GM23338 (cell line): ENCODE measurements around the gene DMD. TPM values are rescaled to one million over a fixed set of nuclear protein-coding genes. Genes with fewer than 3 reads are reported as not detected.
"Not testable (repeated sequence)": the region's sequence is repeated elsewhere in the genome, so short reads cannot be mapped to it uniquely, and the experiment has no call there.

Source experiments
- ATAC-seq: fragments of 200-7000 bp; cut with Tn5 transposase; 3 replicates; pipeline ENCODE4 v1.9.1; 2020
- DNase-seq: peaks from one replicate; pipeline ENCODE4 v3.0.0-alpha.2; 2015; ENCODE audit warnings: low spot score
- H2AFZ ChIP-seq: fragments of 200-600 bp; sonication (generic); 2 replicates; pipeline ENCODE4 v1.8.0; 2016; ENCODE audit warnings: antibody characterized with exemption, mild to moderate bottlenecking, moderate library complexity
- H3F3A ChIP-seq: fragments of 200-600 bp; sonication (generic); replicated peaks from 2 replicates; pipeline ENCODE4 v1.8.0; 2017; ENCODE audit warnings: antibody characterized with exemption, mixed run types, low read depth
- H3K27ac ChIP-seq: fragments of 200-600 bp; sonication (generic); 2 replicates; pipeline ENCODE4 v1.6.1; 2016; ENCODE audit warnings: low read depth
- H3K27me3 ChIP-seq: fragments of 200-600 bp; sonication (generic); 2 replicates; pipeline ENCODE4 v1.8.0; 2016; ENCODE audit warnings: mild to moderate bottlenecking, mixed run types, moderate library complexity; ENCODE audit not compliant: insufficient read depth
- H3K36me3 ChIP-seq: fragments of 200-600 bp; sonication (generic); 2 replicates; pipeline ENCODE4 v1.8.0; 2016; ENCODE audit warnings: mild to moderate bottlenecking; ENCODE audit not compliant: insufficient read depth
- H3K4me1 ChIP-seq: fragments of 200-600 bp; sonication (generic); 2 replicates; pipeline ENCODE4 v1.8.0; 2016; ENCODE audit warnings: mild to moderate bottlenecking, moderate library complexity; ENCODE audit not compliant: insufficient read depth
- H3K4me2 ChIP-seq: fragments of 200-600 bp; sonication (generic); 2 replicates; pipeline ENCODE4 v1.7.1; 2017; ENCODE audit warnings: mixed run types
- H3K4me3 ChIP-seq: fragments of 200-600 bp; sonication (generic); 2 replicates; pipeline ENCODE4 v1.6.1; 2016; ENCODE audit warnings: mixed run types
- H3K79me2 ChIP-seq: fragments of 200-600 bp; sonication (generic); replicated peaks from 2 replicates; pipeline ENCODE4 v1.8.0; 2017; ENCODE audit warnings: mild to moderate bottlenecking; ENCODE audit not compliant: insufficient read depth
- H3K9me2 ChIP-seq: fragments of 200-600 bp; sonication (generic); 2 replicates; pipeline ENCODE4 v1.8.0; 2017; ENCODE audit not compliant: insufficient read depth
- H4K20me1 ChIP-seq: fragments of 200-600 bp; sonication (generic); replicated peaks from 2 replicates; pipeline ENCODE4 v1.8.0; 2017; ENCODE audit warnings: mild to moderate bottlenecking; ENCODE audit not compliant: insufficient read depth
- H3K27ac Mint-ChIP-seq: 2 replicates; pipeline ENCODE4 v1.8.0; 2020; ENCODE audit warnings: inconsistent platforms, mild to moderate bottlenecking, moderate library complexity, mixed read lengths
- H3K27me3 Mint-ChIP-seq: 3 replicates; pipeline ENCODE4 v1.8.0; 2022; ENCODE audit warnings: low read depth, mild to moderate bottlenecking, moderate library complexity, mixed read lengths, inconsistent platforms; ENCODE audit not compliant: insufficient read depth, poor library complexity
- H3K36me3 Mint-ChIP-seq: 3 replicates; pipeline ENCODE4 v1.8.0; 2021; ENCODE audit warnings: low read depth, mild to moderate bottlenecking, inconsistent platforms, moderate library complexity, mixed read lengths
- H3K4me1 Mint-ChIP-seq: 3 replicates; pipeline ENCODE4 v1.8.0; 2020; ENCODE audit warnings: mild to moderate bottlenecking, inconsistent platforms, mixed read lengths
- H3K4me3 Mint-ChIP-seq: 3 replicates; pipeline ENCODE4 v1.8.0; 2021; ENCODE audit warnings: moderate library complexity, mild to moderate bottlenecking, inconsistent platforms, mixed read lengths
- H3K9me3 Mint-ChIP-seq: 3 replicates; pipeline ENCODE4 v1.8.0; 2020; ENCODE audit warnings: moderate library complexity, mild to moderate bottlenecking, inconsistent platforms, mixed read lengths
- EZH2phosphoT487 ChIP-seq: fragments of 200-600 bp; sonication (generic); IDR thresholded peaks from one replicate; pipeline ENCODE4 v1.8.1; 2018; ENCODE audit warnings: antibody characterized with exemption; ENCODE audit not compliant: unreplicated experiment
- JUNB ChIP-seq: IDR thresholded peaks from one replicate; pipeline ENCODE4 v1.6.1; 2016; ENCODE audit warnings: antibody characterized with exemption; ENCODE audit not compliant: unreplicated experiment
- polyA plus RNA-seq: library from polyadenylated mRNA; unstranded; fragments of >200 nt; fragmentation: Nextera tagmentation; extraction: Ambion mirVana; gene quantifications from 2 replicates; pipeline ENCODE4 v1.2.1, GENCODE V29; 2016
- total RNA-seq: library from RNA; depleted of rRNA; stranded (reverse); fragments of >200 nt; shearing (Covaris generic); gene quantifications from 2 replicates; pipeline ENCODE4 v1.2.3, GENCODE V29; 2014
- TF ChIP-seq, protein P1 (sequence below): fragments of 250-450 bp; sonication (Bioruptor Pico); IDR thresholded peaks from 2 replicates; pipeline ENCODE4 v1.5.0; 2020; ENCODE audit warnings: mild to moderate bottlenecking, moderate library complexity

DMD gene
- total and polyA plus RNA-seq, 2 experiments from 2014 or later, result 4.5 to 7.6 TPM

DNA sequence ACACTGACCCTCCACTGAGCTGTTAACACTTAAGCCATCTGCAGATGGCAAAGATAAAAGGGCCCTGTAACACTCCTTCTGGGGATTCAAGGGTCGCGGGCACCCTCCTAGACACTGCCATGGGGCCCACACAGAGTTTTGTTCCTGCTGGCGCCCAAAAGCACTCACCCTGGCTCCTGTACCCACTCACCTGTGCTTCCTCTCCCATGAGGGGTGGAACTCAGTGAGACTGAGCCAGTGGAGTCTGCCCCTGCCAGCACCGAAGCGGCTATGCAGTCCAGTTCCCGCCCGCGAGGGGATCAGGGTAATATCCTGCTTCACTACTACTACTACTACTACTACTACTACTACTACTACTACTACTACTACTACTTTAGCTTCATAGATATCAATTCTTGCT is 1827.4 kb downstream of the DMD start (continued):
- TF ChIP-seq, protein P1, sequence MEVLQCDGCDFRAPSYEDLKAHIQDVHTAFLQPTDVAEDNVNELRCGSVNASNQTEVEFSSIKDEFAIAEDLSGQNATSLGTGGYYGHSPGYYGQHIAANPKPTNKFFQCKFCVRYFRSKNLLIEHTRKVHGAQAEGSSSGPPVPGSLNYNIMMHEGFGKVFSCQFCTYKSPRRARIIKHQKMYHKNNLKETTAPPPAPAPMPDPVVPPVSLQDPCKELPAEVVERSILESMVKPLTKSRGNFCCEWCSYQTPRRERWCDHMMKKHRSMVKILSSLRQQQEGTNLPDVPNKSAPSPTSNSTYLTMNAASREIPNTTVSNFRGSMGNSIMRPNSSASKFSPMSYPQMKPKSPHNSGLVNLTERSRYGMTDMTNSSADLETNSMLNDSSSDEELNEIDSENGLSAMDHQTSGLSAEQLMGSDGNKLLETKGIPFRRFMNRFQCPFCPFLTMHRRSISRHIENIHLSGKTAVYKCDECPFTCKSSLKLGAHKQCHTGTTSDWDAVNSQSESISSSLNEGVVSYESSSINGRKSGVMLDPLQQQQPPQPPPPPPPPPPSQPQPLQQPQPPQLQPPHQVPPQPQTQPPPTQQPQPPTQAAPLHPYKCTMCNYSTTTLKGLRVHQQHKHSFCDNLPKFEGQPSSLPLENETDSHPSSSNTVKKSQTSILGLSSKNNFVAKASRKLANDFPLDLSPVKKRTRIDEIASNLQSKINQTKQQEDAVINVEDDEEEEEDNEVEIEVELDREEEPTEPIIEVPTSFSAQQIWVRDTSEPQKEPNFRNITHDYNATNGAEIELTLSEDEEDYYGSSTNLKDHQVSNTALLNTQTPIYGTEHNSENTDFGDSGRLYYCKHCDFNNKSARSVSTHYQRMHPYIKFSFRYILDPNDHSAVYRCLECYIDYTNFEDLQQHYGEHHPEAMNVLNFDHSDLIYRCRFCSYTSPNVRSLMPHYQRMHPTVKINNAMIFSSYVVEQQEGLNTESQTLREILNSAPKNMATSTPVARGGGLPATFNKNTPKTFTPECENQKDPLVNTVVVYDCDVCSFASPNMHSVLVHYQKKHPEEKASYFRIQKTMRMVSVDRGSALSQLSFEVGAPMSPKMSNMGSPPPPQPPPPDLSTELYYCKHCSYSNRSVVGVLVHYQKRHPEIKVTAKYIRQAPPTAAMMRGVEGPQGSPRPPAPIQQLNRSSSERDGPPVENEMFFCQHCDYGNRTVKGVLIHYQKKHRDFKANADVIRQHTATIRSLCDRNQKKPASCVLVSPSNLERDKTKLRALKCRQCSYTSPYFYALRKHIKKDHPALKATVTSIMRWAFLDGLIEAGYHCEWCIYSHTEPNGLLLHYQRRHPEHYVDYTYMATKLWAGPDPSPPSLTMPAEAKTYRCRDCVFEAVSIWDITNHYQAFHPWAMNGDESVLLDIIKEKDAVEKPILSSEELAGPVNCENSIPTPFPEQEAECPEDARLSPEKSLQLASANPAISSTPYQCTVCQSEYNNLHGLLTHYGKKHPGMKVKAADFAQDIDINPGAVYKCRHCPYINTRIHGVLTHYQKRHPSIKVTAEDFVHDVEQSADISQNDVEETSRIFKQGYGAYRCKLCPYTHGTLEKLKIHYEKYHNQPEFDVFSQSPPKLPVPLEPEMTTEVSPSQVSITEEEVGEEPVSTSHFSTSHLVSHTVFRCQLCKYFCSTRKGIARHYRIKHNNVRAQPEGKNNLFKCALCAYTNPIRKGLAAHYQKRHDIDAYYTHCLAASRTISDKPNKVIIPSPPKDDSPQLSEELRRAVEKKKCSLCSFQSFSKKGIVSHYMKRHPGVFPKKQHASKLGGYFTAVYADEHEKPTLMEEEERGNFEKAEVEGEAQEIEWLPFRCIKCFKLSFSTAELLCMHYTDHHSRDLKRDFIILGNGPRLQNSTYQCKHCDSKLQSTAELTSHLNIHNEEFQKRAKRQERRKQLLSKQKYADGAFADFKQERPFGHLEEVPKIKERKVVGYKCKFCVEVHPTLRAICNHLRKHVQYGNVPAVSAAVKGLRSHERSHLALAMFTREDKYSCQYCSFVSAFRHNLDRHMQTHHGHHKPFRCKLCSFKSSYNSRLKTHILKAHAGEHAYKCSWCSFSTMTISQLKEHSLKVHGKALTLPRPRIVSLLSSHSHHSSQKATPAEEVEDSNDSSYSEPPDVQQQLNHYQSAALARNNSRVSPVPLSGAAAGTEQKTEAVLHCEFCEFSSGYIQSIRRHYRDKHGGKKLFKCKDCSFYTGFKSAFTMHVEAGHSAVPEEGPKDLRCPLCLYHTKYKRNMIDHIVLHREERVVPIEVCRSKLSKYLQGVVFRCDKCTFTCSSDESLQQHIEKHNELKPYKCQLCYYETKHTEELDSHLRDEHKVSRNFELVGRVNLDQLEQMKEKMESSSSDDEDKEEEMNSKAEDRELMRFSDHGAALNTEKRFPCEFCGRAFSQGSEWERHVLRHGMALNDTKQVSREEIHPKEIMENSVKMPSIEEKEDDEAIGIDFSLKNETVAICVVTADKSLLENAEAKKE (CRISPR knock-in tag), result no peak
- TF ChIP-seq EZH2phosphoT487 (no peak), JUNB (no peak)

- not testable (repeated sequence) for H3K36me3 ChIP-seq, DNase-seq, H3K4me3 ChIP-seq, ATAC-seq, H3K27ac Mint-ChIP-seq, H2AFZ ChIP-seq, H3K27me3 ChIP-seq, H3K9me2 ChIP-seq, H3K27ac ChIP-seq, H3K4me2 ChIP-seq, H3F3A ChIP-seq, H3K4me3 Mint-ChIP-seq, H3K79me2 ChIP-seq, H3K4me1 ChIP-seq, H3K36me3 Mint-ChIP-seq, H4K20me1 ChIP-seq, H3K9me3 Mint-ChIP-seq, H3K27me3 Mint-ChIP-seq
- peaks cover 19% of the 10 kb centered on the region; the same call in 2 of the 3 replicates for H3K4me1 Mint-ChIP-seq
Observed at GRCh38 chrX:31378973-31379372, 1832.4 kb downstream of the DMD start.

DNA sequence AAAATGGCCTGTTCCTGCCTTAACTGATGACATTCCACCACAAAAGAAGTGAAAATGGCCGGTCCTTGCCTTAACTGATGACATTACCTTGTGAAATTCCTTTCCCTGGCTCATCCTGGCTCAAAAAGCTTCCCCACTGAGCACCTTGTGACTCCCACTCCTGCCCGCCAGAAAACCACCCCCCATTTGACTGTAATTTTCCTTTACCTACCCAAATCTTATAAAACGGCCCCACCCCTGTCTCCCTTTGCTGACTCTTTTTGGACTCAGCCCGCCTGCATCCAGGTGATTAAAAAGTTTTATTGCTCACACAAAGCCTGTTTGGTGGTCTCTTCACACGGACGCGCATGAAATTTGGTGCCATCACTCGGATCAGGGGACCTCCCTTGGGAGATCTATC is 1833.5 kb downstream of the DMD start:
- H3K9me2 ChIP-seq, H3K4me3 ChIP-seq, H3K36me3 Mint-ChIP-seq, ATAC-seq, H3K9me3 Mint-ChIP-seq, H3K27me3 Mint-ChIP-seq, H3K36me3 ChIP-seq, DNase-seq, H3K4me1 ChIP-seq, H3K27ac ChIP-seq, H3K27ac Mint-ChIP-seq, H3F3A ChIP-seq, H3K4me3 Mint-ChIP-seq, H3K79me2 ChIP-seq, H4K20me1 ChIP-seq, H2AFZ ChIP-seq, H3K4me2 ChIP-seq, H3K27me3 ChIP-seq: not testable (repeated sequence)
- peaks cover 14% of the 10 kb centered on the region; the same call in 2 of the 3 replicates for H3K4me1 Mint-ChIP-seq
